ENCODE measurements around the gene CASP2.

Gene CASP2

GRCh38 chr7:143352531-143353002 lies 64.4 kb downstream of the CASP2 start:
- DNase-seq (no peak), ATAC-seq (no peak)
- no peaks in the 10 kb centered on the region for H3K27me3 Mint-ChIP-seq
- no peaks in the 10 kb centered on the region for H3K36me3 Mint-ChIP-seq (ENCODE audit: low read depth)
- H3K9me3 Mint-ChIP-seq = no peaks in the 10 kb centered on the region
- no peak overlapping the region for H3K27ac Mint-ChIP-seq
- H3K4me1 Mint-ChIP-seq = peaks cover 3% of the 10 kb centered on the region
- H3K4me3 Mint-ChIP-seq = no peak overlapping the region

DNA sequence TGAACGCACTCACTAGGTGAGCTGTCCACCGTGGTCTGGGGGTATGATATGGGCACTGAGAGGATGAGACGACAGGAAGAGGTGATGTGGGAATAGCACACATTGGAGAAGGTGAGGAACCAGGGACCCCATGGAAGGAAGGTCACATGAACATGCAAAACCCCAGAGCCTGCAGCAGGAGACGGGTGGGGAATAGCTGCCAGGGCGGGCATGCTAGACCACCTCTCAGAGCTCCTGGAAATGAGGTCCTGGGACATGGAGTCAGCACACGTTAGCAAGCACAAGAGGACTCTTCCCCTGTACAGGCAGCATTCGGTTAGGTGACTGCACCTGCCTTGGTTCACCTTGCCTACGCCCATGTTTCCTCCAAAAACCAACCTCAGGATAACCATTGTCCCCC lies 66.2 kb downstream of the CASP2 start:
- Mint-ChIP-seq H3K9me3 (no peaks in the 10 kb centered on the region), H3K36me3 (ENCODE audit: low read depth) (no peaks in the 10 kb centered on the region), H3K27me3 (peaks cover 2% of the 10 kb centered on the region), H3K4me3 (no peak overlapping the region), H3K4me1 (peaks cover 3% of the 10 kb centered on the region), H3K27ac (no peak overlapping the region)
- no peak for DNase-seq
- ATAC-seq = no peak

- H3K36me3 Mint-ChIP-seq (ENCODE audit: low read depth) = no peaks in the 10 kb centered on the region
- no peak for DNase-seq
- ATAC-seq = no peak
- H3K27ac Mint-ChIP-seq = no peak overlapping the region
- H3K4me3 Mint-ChIP-seq = no peak overlapping the region
- H3K9me3 Mint-ChIP-seq = no peaks in the 10 kb centered on the region
- peaks cover 2% of the 10 kb centered on the region for H3K27me3 Mint-ChIP-seq
- peaks cover 3% of the 10 kb centered on the region for H3K4me1 Mint-ChIP-seq
Measured at GRCh38 chr7:143354965-143355364, 66.8 kb downstream of the CASP2 start.

- ATAC-seq (no peak), DNase-seq (no peak)
- Mint-ChIP-seq H3K9me3 (no peaks in the 10 kb centered on the region), H3K27ac (peak overlapping the region; percentile 47), H3K27me3 (peaks cover 5% of the 10 kb centered on the region), H3K36me3 (ENCODE audit: low read depth) (no peaks in the 10 kb centered on the region), H3K4me3 (no peak overlapping the region), H3K4me1 (peaks cover 3% of the 10 kb centered on the region)
Measured at GRCh38 chr7:143355450-143356385, 67.6 kb downstream of the CASP2 start.

GRCh38 chr7:143356414-143357050 lies 68.4 kb downstream of the CASP2 start:
- Mint-ChIP-seq H3K27me3 (peaks cover 11% of the 10 kb centered on the region), H3K4me3 (no peak overlapping the region), H3K27ac (no peak overlapping the region)

More at GRCh38 chr7:143356414-143357050, 68.4 kb downstream of the CASP2 start:
- no peaks in the 10 kb centered on the region for H3K9me3 Mint-ChIP-seq
- H3K36me3 Mint-ChIP-seq (ENCODE audit: low read depth) = no peaks in the 10 kb centered on the region
- H3K4me1 Mint-ChIP-seq = peaks cover 1% of the 10 kb centered on the region
- ATAC-seq (no peak), DNase-seq (no peak)

Measured in activated naive CD8-positive, alpha-beta T cell treated with anti-CD3 and anti-CD28 coated beads, Interleukin-2, amount 50 U/mL, for 24 hours (primary cell).